GM21360 (cell line): Measurements from ENCODE around the gene MB.
"Not testable (repeated sequence)": the region's sequence is repeated elsewhere in the genome, so short reads cannot be mapped to it uniquely, and the experiment has no call there.

ENCODE experiments used
- ATAC-seq: cut with Tn5 transposase; IDR thresholded peaks from one replicate; pipeline ENCODE4 v1.9.1; 2021; ENCODE audit warnings: mild to moderate bottlenecking, moderate library complexity; ENCODE audit not compliant: unreplicated experiment

MB gene

DNA sequence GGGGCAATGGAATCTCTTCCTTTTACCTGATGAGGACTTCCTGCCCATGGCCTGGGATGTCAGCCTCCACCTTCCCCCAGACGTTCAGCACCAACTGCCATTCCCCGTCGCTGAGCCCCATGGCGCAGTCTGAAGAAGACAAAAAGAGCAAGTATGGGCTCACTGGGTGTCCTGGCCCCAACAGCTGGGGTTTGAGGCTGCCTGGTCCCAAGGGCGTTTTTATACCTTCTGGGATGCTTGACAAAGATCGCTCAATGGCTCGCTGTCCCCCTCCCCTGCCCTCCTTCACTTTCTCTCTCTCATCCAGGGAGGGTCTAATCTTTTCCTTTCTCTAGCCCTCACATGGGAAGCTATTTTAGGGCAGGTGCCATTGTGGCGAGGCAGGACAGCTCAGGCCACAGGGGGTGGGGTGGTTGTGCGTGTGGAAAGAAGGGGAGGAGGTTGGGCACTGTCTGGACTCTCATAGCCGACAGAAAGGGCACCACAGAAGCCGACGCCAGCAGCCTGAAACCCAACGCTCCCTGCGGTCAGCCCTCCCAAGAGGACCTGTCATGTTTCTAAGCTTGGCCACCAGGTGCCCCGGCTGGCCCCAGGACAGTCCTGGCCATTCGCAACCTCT is at the start of gene MB:
Gene MB (minus strand): TSS at position 193 of the 619 bp plus-strand sequence. CDS start 72 bp downstream, at position 121.
- ATAC-seq = no peak

DNA sequence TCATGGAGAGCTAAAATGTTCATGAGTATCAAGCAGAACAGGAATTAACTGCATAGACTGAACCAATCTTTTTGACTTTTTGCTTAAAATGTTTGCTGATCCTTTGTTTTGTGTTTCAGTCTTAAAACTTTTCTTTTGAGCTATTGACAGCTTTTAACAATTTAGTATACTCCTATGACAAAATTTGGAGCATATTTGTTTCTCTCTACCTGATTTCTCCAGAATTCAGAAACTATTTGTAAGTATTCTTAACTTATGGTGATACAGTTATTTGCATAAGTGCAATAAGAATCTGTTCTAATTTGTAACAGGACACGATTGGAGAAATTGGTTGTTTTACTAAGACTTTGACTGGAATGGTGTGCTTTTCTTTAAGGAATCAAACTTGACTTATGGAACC is 49.6 kb upstream of the MB start:
- ATAC-seq = not testable (repeated sequence)

DNA sequence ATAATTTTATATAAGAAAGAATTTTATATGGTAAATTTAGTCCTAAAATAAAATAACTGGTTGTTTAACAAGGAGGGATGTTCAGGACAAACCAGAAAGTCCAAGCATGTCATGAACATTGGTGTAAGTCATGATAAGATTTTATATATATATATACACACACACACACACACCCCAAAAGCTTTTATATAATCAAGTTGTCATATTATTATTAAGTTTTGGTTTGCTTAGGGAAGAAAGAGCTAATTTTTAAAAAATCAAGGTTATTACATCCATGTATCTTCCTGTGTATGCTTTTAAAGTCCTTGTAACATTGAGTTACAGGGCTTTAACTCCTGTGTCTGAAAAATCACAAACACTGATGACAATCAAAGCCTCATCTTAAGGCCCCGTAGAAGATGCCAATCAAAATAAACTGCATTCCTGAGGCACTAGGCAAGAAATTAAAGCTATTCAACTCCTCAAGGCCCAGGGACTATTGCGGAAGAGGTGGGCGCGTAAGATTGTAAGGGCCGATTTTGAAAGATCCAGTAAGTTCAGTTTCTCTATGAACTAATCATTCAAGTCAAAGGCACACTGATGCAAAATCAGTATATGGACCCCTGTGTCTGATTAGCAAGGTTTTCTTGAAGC is 47.9 kb upstream of the MB start:
- ATAC-seq = no peak

DNA sequence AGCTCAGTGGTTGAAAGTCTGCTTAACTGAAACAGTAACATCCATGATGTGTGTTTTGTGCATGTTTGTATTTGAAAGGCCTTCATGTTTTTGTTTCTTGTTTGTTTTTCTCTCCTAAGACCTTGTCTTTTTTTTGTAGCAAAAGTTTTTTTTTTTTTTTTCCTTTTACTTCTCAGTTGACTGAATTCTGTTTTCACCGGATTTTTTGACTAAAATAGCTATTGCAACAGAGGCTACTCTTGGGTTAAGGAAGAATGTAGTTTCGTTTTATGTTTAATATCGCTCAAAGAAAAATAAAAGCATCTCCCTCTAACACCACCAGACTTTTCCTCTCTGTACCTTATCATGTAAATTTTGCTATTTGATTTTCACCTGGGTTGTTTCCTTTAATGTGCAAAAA is 46.2 kb upstream of the MB start:
- no peak for ATAC-seq

DNA sequence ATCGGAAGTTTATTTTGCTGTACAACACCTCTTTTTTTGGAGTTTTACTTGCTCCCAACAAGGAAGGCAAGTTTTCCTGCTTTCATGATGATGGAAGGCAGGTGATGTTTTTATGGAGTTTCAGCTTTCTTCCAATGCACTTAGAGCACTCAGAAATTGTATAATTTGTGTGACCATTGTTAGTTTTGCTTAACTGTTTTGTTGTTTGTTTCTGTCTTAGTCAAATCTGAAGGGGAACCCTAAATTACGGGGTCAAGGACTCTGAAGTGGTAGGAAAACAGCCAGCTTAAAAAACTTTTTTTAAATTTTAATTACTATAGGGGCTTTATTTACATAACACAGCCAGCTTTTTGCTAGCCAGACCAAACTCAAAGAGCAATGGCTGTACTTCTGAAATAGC is 45.8 kb upstream of the MB start:
- ATAC-seq = no peak

DNA sequence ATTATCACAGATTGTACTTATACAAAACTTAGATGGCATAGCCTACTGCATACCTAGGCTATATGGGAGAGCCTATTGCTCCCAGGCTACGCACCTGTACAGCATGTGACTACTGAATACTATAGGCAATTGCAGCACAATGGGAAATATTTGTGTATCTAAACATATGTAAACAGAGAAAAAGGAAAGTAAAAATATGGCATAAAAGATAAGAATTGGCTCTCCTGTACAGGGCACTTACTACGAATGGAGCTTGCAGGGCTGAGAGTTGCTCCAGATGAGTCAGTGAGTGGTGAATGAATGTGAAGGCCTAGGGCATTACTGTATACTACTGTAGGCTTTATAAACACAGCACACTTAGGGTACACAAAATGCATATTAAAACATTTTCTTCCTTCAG is 44.3 kb upstream of the MB start:
- no peak for ATAC-seq

DNA sequence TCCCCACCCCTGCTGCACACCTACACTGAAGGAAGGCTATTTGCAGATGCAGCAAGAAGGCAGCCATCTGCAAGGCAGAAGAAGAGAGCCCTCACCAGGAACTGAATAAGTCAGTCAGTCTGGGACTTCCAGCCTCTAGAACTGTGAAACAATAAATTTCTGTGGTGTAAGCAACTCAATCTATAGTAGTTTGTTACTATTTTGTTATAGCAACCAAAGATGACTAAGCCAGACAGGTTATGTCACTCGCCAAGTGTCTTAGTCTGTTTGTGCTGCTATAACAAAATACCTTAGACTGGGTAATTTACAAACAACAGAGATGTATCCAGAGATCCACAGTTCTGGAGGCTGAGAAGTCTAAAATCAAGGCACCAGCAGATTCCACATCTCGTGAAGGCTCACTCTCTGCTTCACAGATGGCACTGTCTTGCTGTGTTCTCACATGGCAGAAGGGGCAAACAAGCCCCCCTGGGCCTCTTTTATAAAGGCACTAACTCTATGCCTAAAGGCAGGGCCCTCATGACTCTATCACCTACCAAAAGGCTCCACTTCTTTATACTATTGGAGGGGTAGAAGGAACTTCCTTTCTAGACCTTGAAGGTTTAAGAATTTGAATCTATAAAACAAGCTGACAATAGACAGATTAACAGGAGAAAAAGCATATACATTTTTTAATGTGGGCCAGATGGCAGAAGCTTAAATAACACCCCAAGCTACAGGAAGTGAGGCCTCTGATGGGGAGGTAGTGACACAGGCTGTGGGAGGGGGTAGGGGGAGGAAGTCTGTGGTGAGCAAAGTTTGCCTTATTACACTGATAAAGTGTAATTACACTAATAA is 43.4 kb upstream of the MB start:
- ATAC-seq = no peak

DNA sequence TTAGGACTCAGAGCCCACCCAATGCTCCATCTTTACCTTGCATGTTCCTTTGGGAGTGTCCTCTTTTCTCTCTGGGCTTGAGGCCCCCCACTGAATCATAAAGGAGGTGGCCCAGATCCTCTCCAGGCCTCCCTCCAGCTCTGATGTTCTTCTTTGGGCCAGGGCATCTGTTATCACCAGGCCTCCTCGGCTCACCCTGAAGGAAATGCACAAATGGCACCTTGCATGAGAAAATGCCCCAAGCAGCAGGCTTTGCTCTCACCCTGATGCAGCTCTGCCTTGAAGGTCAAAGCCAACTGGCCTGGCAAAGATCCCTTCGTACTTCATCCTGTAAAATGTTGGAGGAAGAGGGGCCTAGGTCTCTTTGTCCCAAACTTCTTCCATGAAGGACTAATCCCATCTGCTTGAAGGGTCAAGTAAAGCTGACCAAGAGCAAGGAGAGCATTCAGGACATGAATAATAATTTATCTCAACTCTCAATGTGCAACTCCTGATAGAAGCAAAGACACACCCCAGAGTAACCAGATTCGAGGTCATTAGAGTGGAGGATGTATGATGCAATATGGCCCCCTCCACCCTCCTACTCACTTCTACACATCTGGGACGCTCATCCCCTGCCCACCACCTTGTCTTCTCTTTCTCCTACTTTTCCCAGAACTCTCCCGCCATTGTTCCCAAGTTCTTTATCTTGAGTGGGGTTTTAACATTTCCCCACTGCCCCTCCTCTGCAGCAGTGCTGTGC is 40.6 kb upstream of the MB start:
- ATAC-seq = no peak

DNA sequence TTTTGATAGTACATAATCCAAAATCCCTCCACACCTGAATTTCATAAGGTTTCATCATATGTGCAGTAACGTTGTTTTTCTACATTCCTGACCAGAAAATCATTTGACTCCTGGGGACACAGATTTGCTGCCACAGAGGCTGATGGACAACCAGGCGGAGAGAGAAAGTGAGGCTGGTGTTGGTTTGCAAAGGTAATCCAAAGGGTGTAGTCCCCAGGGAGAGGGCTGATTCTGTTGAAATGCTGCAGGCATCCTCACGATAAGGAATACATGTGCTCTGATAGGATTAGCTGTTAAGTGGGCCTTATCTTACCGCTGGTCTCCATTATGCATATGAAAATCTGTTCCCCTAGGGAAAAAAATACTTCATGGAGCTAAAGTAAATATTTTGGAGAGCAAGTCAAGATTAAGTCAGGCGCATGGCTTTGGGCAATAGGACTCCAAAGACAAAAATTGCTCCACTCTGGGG is 39.2 kb upstream of the MB start:
- ATAC-seq = no peak

DNA sequence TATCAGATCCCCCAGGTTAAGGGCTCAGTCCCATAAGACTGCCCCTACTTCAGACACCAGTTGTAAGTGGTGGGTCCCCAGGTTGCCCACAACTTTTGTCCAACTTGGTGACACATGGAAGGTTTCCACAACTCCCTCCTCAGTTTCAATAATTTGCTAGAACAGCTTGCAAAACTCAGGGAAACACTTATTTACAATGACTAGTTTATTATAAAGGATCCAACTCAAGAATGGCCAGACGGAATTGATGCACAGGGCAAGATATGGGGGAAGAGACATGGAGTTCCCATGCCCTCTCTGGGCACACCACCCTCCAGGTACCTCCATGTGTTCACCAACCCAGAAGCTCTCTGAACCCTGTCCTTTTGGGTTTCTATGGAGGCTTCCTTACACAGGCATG is 36.7 kb upstream of the MB start:
- no peak for ATAC-seq

DNA sequence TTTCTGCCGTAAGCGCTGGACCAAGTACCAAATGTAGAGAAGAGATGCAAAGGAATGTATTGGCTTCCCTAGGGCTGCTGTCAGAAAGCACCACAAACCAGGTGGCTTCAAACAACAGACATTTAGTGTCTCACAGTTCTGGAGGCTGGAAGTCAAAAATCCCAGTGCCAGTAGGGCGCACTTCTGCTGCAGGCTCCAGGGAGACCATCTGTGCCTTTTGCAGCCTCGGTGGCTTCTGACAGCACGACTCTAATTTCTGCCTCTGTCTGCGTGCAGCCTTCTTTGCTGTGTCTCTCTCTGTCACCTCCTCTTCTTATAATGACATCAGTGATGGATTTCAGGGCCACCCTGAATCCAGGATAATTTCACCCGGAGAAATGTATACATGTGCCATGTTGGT is 34.0 kb upstream of the MB start:
- no peak for ATAC-seq

DNA sequence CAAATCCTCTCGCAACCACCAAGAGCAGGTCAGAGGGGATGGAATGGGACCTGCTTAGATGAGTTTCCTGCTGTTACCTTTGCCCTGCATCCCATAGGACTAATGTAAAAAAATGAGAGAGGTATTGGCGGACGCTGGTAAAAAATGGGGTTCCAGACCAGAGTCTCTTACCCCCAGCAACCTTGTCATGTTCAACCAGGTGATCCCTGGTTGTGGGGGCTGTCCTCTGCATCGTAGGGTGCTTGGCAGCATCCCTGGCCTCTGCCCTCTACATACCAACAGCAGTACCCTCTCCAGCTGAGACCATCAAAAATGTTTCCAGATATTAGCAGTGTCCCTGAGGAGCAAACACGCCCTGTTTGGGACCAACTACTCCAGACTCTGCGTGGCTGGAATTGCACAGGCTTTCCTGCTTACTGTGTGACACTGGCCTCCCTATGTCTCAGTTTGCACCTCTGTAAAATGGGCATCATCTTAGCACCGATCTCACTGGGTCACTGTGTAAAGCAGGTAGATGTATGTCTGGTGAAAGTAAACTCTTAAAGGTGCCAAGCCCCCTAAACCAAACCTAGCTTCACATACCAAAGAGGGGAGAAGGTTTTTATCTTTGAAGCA is 32.6 kb upstream of the MB start:
- ATAC-seq = no peak

DNA sequence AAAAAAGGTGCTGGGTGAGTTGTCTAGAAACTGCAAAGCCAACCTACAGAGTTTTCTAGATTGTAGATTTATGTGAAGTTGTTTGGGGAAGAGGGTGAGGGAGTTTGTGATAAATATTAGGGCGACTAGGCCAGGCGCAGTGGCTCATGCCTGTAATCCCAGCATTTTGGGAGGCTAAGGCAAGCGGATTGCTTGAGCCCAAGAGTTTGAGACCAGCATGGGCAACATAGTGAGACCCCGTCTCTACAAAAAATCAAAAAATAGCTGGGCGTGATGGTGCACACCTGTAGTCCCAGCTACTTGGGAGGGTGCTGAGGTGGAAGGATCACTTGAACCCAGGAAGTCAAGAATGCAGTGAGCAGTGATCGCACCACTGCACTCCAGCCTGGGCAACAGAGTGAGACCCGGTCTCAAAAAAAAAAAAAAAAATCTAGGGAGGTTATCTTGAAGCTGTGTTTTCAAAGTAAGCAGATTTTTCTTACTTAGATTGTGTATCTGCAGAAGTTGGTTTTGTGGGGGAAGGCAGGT is 32.0 kb upstream of the MB start:
- ATAC-seq = no peak

DNA sequence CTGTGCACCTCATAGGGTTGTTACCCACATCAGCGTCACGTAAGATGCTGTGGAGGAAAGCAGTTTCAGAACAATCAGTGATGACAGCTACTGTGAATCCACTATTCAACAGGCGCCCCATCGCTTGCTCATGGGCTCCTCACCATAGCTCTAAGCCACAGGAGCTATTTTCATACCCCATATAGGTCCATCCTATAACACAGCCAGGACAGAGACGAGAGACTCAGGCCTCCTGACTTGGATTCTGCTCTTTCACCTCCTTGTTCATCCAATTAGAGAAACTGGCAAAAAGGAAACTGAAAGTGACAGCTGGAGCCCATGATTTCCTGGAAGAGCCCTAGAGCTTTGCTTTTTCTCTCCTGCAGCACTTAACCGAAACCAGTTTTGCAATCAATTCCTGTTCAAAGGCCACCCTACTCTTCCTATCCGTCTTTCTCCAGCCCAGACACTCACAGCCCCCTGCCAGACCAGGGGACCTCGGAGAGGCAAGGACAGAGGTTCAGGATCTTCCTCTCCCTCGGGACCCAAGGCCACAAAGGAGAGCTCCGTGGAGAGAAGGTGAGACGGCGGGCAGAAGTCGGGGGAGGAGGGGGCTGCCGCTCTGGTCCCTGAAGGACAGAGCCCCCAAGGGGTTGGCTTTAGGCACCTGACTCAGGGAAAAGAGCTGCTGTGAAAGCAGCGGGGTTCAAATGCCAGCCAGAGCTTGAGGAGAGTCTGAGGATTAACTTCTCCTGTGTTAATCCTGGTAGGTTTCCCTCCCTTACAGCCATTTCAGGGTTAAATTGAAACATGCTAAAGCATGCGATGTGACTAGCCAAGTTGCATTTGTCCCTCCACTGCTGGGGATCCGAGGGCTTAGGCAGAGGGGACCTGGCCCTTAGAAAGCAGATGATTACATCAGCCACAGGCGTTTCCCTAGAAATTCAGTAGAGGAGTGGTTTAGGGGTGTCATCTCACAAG is 31.2 kb upstream of the MB start, which contains the start of gene APOL6:
Gene APOL6 (plus strand): TSS at position 381 of the 960 bp plus-strand sequence. CDS start 7,980 bp downstream, outside the sequence.
- no peak for ATAC-seq

DNA sequence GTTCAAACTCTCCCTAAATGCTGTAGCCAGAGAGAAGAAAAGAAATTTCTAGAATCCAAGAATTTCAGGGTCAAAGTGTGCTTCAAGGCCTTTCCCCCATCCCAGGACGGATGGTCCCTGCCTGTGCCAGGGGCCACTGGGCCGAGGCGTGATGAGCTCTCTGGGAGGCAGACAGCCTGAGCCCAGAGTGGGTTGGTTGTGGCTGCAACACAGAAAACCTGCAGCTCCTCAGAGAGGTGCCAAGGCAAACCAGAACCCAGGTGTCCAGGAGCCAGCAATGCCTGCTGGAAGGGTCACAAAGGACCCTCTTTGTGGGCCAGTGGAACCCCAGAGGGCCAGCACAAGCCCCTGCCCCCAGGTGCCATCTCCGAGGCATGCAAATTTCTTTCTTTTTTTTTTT is 28.5 kb upstream of the MB start:
- ATAC-seq = no peak

DNA sequence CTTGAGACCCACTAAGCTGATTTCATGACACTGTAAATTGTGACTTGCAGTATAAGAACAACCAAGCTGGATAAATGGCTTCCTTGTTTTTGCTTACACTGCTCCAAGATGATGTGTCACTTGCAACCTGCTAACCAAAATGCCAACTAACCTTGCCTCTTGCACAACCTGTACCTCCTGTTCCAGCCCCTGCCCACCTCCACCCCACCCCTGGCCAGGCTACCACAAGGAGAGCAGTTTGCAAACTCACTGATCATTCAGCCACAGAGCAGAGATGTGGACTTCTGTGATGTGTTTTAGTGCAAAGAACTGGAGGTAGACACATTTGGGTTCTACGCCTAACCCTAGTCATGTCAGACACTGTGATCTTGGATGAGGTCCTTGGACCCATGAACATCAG is 26.9 kb upstream of the MB start:
- ATAC-seq = no peak

DNA sequence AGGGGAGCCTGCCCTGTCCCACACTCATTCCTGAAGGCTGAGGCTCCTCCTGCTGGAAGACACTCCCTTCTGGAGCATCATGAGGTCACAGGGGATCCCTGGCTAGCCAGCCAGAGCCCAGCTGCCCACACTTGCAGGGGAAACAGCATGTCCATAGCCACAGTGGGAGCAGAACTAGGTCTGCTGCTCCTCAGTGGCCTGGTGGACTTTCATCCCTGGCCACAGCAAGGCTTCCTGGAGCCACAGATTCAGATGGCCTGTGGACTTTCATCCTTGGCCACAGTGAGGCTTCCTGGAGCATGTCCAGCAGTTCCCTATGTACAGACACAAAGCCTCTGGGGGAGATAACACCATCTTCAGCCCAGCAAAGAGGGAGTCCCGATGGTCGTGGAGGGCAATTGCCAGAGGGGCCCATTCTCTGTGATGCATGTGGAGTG is 25.2 kb upstream of the MB start:
- ATAC-seq = no peak

DNA sequence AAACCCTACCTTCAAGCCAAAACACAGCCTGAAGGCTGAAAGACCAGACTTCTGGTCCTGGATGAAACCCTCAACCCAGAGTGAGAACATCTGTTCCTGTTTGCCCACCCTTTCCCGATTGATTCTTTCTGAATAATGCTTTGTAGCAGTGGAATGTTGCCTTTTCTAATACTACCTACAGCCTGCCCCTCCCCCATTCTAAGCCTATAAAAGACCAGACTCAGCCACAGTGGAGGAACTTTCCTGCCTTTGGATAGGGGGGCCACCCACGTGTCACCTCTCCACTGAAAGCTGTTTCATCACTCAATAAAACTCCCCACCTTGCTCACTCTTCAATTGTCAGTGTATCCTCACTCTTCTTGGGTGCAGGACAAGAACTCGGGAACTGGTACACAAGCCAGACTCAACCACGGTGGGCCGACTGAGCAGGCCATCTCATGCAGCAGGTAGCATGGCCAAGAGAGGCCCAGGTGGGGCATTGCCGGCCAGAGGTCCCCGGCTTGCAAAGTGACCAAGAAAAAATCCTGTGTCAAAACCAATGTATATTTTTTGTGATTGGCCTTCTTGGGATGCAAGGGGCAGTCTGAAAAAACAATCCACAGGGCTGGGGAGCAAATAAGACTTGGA is 24.5 kb upstream of the MB start:
- ATAC-seq = no peak

DNA sequence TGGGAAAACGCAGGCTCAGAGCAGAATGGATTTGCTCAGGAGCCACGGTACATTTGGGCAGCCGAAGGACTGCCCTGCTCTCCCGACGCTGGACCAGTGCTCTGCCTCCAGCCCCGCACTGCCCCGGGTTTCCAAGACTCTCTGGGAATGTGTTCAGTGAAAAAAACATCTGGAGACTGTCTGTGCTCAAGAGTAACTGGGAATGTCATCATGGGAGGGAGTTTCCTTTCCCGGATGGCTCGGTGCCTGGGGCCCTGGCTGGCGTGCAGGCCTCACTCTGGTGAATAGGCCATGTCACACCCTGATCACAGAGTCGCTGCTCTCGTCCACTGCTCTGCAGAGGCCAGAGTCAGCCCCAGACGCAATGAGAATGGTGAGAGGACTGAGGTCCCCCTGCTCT is 21.3 kb upstream of the MB start:
- no peak for ATAC-seq
